ENCODE results near the gene EDN1. TPM values are rescaled to one million over a fixed set of nuclear protein-coding genes. Genes with fewer than 3 reads are reported as not detected.
A peak's percentile ranks its signal among the peaks of the same experiment; 100 is the strongest.

EDN1 gene
- total and polyA plus RNA-seq, 2 of the 4 experiments (the other 2 are of a cell fraction): 5.6 to 9.0 TPM

- no peak overlapping the region for H3K56ac ChIP-seq (ENCODE audit: extremely low read depth, insufficient read depth, low read length)
- ChIA-PET CTCF (interaction anchor here (0.5 to 1.0 kb wide), 3 partner anchors 26 to 152 kb away, joined by 3 read pairs; partner anchors contain the start of gene EDN1), POLR2A (ENCODE audit: unreplicated experiment) (no interaction called here)
- H2BK120ac ChIP-seq (ENCODE audit: low read depth, low read length): no peak overlapping the region
- H2BK5ac ChIP-seq (ENCODE audit: low read depth, low read length, poor library complexity, severe bottlenecking): no peak overlapping the region
- no peak overlapping the region for H3K23ac ChIP-seq (ENCODE audit: low read depth, low read length)
- no CpG with 5 or more reads among the region's 2 CpGs for WGBS, 2 experiments (ENCODE audit: extremely low coverage in 2 of 2, insufficient read length in 1 of 2)
- no peaks in the 10 kb centered on the region for H3K27me3 ChIP-seq (ENCODE audit: control insufficient read depth, insufficient read depth, low read length)
- H3K14ac ChIP-seq (replicated peaks; ENCODE audit: low read depth, low read length): no peak overlapping the region
- no peak overlapping the region for H2BK20ac ChIP-seq (ENCODE audit: low read depth, low read length)
- TF ChIP-seq SMC3 (IDR thresholded peaks at IDR 0.05; ENCODE audit: low read depth, low read length): no peak
- TF ChIP-seq MXI1 (IDR thresholded peaks at IDR 0.05; ENCODE audit: borderline replicate concordance, low read depth, low read length): no peak
- TF ChIP-seq MAFK (IDR thresholded peaks at IDR 0.05; ENCODE audit: low read depth, low read length): no peak
- no peak for TF ChIP-seq CEBPB (IDR thresholded peaks at IDR 0.05; ENCODE audit: low read depth, low read length)
- TF ChIP-seq MAZ (IDR thresholded peaks at IDR 0.05; ENCODE audit: borderline replicate concordance, low read depth, low read length): no peak
- TF ChIP-seq FOS (IDR thresholded peaks at IDR 0.05; ENCODE audit: low read depth, low read length): no peak
- TF ChIP-seq RFX5 (IDR thresholded peaks at IDR 0.05; ENCODE audit: low read depth, low read length): no peak
- no peak for TF ChIP-seq RAD21 (IDR thresholded peaks at IDR 0.05; ENCODE audit: low read length)
- TF ChIP-seq CHD1 (IDR thresholded peaks at IDR 0.05; ENCODE audit: low read depth, low read length): no peak
- TF ChIP-seq NFE2L2 (IDR thresholded peaks at IDR 0.05; ENCODE audit: low read depth, low read length): no peak
- no peak for TF ChIP-seq CTCF (conservative IDR thresholded peaks at IDR 0.05; ENCODE audit: low read depth, low read length)
- no peak overlapping the region for H4K8ac ChIP-seq (ENCODE audit: low read depth in 2 of 2, low read length in 2 of 2)
- H3K4me2 ChIP-seq (ENCODE audit: low read depth, low read length): no peak overlapping the region
- ATAC-seq (ENCODE audit: low read depth): peak; percentile 78
- H3K9me3 ChIP-seq (ENCODE audit: control insufficient read depth, insufficient read depth, low read length): no peaks in the 10 kb centered on the region
- H3K18ac ChIP-seq (ENCODE audit: low read depth, low read length): no peak overlapping the region
- no peaks in the 10 kb centered on the region for H3K79me1 ChIP-seq (ENCODE audit: low read depth in 1 of 2, low read length in 2 of 2)
- no TSS peak for BruUV-seq (replicated peaks)
- H3K9me1 ChIP-seq (ENCODE audit: insufficient read depth, low read length): no peaks in the 10 kb centered on the region
- no peaks in the 10 kb centered on the region for H4K20me1 ChIP-seq (ENCODE audit: insufficient read depth, low read length)
- no peak overlapping the region for H4K91ac ChIP-seq (ENCODE audit: insufficient read depth, low read depth, low read length)
- no peak overlapping the region for H3K9ac ChIP-seq (ENCODE audit: low read depth, low read length)
- H3K4ac ChIP-seq (ENCODE audit: low read depth, low read length): no peak overlapping the region
- no peak overlapping the region for H2BK15ac ChIP-seq (ENCODE audit: low read depth, low read length)
- H2AK5ac ChIP-seq (ENCODE audit: low read depth, low read length): no peak overlapping the region
- H3K4me3 ChIP-seq (ENCODE audit: insufficient read depth, low read depth, low read length): no peak overlapping the region
- no peaks in the 10 kb centered on the region for H3K36me3 ChIP-seq (ENCODE audit: control insufficient read depth, insufficient read depth, low read length)
- H3K4me1 ChIP-seq (ENCODE audit: control insufficient read depth, insufficient read depth, low read length): no peaks in the 10 kb centered on the region; the same call in 1 of the 2 replicates
- no peak overlapping the region for H4K5ac ChIP-seq (ENCODE audit: low read depth, low read length)
- H3K27ac ChIP-seq (ENCODE audit: insufficient read depth, low read length): no peak overlapping the region
- dilution Hi-C loops (cut with HindIII; ENCODE audit: low sequenced_read_pairs, unreplicated experiment): no loop called here
- no peak overlapping the region for H2AK9ac ChIP-seq (replicated peaks; ENCODE audit: low read depth, low read length, poor library complexity)
- intact Hi-C loops (cut with micrococcal nuclease): no loop called here
- H2AFZ ChIP-seq (replicated peaks; ENCODE audit: low read length, poor library complexity): no peak overlapping the region
- in situ Hi-C loops (cut with MboI; ENCODE audit: low sequenced_read_pairs): no loop called here
- DNase-seq: peak; percentile 45
These were observed 37.2 kb downstream of the EDN1 start for GRCh38 chr6:12327391-12327790.

All from IMR-90 (cell line).